Measurements from ENCODE around the gene IGF2BP1.

IGF2BP1 gene

DNA sequence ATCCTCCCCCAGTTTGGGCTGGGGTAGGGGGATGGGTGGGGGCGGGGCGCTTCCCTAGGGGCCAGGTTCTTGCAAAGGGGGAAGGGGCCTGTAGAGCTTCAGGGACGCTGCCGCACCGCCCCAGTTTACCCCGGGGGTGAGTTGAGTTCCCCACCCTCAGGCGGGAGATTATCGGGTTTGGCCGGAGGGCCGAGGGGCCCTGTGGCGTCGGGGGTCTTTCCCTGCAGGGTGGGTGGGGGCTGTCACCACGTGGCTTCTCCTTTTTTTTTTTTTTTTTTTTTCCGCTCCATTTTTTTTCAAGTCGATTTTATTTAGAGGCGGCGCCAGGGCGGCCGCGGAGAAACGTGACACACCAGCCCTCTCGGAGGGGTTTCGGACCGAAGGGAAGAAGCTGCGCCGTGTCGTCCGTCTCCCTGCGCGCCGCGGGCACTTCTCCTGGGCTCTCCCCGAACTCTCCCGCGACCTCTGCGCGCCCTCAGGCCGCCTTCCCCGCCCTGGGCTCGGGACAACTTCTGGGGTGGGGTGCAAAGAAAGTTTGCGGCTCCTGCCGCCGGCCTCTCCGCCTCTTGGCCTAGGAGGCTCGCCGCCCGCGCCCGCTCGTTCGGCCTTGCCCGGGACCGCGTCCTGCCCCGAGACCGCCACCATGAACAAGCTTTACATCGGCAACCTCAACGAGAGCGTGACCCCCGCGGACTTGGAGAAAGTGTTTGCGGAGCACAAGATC lies at the start of gene IGF2BP1:
IGF2BP1 (plus strand) TSS at position 283 of the 724 bp plus-strand sequence; CDS start at position 644, 361 bp downstream.
- no peak for DNase-seq

DNA sequence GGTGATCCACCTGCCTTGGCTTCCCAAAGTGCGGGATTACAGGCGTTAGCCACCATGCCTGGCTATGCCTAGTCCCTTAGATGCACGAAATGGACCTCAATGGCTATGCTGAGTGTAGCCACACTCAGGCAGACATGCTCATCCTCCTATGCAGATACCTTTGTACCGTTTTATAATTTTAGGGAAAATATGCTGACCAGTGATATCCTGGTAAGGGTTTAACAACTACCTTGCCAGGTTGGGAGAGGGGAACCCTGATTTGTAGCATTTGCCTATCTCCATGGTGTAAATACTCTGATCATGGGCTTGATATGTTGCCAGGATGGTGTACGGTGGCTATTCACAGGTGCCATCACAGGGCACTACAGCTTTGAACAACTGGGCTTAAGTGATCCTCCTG lies 45.6 kb upstream of the IGF2BP1 start:
- no peak for DNase-seq

DNA sequence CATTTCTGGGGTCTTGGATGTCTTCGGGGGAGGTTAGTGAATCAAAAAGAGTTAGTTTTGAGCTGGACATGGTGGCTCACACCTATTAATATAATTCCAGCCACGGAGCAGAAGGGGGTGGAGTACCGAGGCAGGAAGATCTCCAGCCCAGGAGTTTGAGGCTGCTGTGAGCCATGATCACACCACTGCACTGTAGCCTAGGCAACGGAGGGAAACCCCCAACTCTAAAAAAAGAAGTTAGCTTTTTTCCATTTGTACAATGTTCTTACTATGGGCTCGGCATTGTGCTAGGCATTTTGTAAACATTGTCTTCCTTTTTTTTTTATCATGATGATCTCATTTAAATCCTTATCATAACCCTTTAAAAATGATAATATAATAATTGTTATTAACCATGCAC lies 44.3 kb upstream of the IGF2BP1 start:
- no peak for DNase-seq

DNA sequence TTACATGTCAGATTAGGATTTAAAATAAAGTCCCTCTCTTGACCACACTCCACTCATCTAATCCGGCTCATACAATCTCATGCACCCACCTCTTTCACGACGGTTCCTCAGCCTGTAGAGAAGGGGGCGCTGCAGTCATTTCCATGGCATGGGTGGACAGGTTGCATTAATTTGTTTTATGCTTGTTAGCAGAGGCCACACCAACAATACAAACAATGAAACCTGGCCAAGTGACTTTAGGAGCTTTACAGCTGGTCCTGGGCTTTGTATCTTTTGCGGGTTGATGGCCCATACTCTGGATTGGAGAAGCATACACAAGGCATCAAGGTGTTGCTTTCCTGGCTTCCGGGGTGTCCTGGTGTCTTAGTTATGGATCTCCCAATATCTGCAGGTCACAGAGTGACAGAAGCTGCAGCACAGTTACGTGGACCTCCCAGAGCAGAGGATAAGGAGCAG lies 42.9 kb upstream of the IGF2BP1 start:
- DNase-seq = no peak

DNA sequence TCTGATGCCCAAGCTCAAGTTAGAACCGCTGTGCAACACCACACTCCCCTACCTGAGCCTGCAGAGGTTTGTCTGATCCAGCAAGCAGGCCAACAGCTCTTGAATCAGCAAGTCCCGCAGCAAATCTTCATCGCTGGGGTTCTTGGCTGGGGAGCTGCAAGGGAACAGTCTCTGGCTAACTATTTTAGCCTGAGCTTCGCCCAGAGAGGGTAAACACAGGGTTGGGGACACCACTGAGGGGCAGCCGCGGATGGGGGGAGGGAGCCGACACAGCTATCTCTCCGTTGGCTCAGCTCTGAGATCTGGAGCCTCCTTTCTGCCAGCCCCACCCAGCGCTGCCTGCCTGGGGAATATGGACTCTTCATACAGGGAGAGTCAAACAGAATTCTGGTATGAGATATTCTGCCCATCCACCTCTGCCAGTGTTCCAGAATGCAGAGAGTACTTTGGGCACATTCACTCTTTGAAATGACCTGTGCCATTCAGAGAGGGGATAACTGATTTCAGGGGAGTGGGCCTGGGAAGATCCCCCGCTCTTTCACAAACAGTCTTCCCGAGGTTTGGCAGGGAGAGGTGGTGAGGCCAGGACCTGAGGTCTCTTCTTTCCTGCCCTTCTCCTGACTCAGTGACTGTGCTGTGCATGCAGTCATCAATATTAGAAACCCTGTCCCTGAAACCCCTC lies 36.2 kb upstream of the IGF2BP1 start:
- DNase-seq = no peak

DNA sequence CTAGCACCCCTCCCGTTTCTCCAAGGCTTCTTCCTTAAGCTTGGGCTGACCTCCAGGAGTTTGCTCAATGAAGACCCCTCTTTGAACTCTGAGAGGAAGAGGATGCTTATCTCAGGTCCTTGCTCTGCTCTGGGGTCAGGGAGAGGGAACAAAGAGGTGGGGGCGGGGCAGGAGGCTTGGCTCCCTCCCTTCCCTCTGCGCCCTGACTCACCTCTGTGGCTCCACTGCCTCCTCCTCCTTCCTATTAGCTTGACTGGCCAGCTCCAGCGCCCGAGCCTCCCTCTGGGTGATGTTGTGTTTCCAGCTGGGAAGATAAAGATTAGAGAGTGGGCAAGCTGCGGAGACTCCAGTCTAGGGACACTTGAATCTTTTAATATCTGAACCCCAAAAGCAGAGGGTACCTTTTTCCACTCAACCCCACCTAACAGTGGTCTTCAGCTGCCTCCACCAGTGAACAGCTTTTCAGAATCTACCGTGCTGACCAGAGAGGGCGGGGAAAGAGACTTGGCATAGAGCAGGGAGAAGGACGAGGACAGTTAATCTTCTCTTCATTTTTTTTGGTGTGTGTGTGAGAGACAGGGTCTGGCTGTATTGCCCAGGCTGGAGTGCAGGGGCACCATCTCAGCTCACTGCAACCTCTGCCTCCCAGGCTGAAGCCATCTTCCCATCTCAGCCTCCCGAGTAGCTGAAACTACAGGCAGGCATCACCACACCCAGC lies 35.5 kb upstream of the IGF2BP1 start:
- no peak for DNase-seq

DNA sequence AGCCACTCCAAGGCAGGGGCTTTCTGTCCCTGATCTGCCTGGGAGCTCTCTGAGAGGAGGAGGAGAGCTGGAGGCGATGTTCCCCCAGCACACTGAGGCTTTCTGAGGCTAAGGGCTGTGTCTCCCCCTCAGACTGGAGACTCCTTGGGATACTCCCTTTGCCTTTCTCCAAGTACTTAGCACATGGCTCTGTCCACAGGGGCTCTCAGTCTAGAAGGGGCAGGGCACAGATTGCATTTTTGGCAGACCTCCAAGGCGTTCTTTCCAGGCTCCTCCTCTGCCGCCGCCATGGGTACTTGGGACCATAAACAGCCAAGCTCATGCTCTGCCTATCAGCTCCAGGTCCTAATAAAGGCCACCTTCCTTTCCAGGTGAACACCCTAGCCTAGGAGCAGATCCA lies 27.0 kb upstream of the IGF2BP1 start:
- DNase-seq = no peak

DNA sequence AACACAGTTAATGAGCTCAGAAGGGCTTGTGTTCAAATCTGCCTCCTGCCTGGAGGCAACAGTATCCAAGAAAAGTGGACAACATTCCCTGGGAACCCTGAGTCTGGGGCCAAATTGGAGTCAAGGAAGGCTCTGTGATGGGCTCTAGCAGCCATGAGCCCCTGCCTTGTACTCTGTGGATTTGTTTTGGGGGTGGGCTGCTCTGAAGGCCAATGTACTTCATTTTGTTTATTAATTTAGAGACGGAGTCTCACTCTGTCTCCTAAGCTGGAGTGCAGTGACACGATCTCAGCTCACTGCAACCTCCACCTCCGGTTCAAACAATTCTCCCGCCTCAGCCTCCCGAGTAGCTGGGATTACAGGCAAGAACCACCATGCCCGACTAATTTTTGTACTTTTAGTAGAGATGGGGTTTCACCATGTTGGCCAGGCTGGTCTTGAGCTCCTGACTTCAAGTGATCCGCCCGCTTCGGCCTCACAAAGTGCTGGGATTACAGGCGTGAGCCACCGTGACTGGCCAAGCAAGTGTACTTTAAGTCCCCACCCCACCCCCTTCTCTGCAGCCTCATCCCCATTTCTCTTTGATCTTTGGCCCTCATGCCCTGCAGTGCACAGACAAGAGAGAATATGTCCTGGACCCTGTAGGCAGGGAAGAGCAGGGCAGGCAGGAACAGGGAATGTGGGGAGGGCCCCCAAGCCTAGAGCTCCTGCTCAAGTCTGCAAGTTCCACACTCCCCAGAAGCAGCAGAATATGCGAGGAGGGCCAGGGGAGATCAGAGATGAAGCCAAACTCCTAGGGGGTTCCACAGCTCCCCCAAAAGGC lies 26.1 kb upstream of the IGF2BP1 start:
- DNase-seq = no peak

DNA sequence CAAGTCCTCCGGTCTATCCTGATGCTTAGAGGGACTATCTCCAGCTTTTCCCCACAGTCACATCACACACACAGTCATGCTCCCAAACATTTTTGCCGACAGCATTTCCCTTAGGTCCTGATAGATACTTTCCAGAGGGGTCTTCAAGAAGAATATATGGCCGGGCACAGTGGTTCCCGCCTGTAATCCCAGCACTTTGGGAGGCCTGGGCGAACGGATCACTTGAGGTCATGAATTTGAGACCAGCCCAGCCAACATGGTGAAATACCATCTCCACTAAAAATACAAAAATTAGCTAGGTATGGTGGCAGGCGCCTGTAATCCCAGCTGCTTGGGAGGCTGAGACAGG lies 24.5 kb upstream of the IGF2BP1 start:
- DNase-seq = no peak

DNA sequence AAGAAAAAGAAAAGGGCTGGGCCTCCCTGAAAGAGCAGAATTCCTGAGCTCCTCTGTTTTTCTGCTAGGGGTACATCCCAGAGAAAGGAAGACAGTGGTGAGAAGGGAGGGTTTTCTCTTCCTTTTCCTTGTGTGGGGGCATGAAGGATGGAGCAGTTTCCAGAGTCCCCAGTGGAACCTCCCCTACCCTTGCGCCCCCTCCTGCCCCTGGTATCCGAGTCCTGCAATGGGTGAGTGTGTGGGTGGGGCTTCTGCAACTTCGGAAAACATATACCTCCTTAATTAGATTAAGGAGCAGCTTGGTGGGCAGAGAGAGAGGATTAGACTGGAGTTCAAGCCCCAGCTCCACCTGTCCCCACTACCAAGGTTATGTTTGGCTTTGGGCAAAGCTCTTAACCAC lies 23.4 kb upstream of the IGF2BP1 start:
- DNase-seq = no peak

DNA sequence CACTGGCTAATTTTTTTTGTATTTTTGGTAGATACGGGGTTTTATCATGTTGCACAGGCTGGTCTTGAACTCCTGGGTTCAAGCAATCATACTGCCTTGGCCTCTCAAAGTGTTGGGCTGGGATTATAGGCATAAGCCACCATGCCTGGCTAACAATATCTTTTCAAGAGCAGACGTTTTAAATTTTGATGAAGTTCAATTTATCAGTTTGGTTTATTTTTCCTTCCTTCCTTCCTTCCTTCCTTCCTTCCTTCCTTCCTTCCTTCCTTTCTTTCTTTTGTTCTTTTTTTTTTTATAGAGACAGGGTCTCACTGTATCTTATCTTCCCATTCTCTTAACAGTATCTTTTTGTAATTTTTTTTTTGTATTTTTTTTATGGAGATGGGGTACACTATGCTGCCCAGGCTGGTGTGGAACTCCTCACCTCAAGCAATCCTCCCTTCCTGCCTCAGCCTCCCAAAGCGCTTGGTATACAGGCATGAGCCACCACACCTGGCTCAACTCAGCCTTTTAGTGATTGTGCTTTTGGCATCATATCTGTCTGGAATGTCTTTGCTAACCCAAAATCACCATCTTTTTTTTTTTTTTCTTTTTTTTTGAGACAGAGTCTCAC lies 15.2 kb upstream of the IGF2BP1 start:
- DNase-seq = no peak

DNA sequence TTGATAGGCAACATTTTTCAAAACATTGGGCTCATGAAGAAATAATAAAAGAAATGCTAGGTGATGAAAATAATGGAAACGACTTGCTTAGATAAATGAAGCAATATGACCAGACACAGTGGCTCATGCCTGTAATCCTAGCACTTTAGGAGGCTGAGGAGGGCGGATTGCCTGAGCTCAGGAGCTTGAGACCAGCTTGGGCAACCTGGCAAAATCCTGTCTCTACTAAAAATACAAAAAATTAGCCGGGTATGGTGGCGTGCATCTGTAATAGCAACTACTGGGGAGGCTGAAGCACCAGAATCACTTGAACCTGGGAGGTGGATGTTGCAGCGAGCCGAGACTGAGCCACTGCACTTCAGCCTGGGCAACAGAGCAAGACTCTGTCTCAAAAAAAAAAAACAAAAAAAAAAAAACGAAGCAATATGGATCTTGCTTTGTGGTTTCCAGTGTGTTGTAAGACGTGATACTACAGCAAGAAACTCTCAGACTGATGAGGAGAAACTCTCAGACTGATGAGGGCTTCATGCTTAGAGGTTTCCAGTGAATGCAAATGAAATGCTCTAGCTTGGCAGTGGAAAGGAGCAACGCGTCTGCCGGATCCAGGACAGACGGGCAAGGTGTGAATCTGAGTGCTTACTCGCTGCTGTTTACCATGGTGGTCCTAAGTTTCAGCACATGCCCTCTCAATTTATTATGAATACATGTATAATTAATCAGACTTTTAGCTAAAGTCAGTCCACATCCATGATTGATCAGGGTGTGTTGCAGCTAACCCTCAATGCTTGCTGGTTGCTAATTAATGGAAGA lies 11.5 kb upstream of the IGF2BP1 start:
- no peak for DNase-seq

DNA sequence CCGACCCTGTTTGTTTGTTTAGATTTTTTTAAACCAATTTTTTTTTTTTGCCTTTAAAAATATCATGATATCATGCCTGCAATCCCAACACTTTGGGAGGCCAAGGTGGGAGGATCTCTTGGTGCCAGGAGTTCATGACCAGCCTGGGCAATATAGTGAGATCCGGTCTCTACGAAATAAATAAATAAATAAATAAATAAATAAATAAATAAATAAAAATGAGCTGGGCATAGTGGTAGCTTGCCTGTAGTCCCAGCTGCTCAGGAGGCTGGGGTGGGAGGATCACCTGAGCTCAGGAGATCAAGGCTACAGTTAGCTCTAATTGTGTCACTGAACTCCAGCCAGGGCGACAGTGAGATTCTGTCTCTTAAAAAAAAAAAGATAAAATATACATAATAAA lies 8.1 kb upstream of the IGF2BP1 start:
- DNase-seq = no peak

DNA sequence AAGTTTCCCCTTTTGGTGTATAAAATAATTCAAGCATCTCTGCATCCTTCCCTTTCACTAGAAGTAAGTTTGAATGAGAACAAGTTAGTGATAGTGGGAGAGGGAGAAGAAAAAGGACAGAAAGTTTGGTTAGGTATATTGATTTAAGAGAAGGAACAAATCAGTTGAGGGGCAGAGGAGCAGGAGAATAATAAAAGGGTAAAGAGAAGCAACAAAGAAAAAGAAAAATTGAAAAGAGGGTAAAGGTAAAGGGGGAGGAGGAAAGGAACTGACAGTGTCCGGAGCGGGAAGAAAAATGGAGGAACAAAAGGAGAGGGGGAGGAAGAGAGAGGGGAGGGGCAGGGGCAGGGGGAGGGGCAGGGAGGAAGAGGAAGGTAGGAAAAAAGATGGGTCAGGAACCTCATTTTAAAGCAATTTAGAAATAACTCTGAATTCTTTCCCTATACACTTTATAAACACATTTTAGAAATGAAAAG lies 6.3 kb upstream of the IGF2BP1 start:
- no peak for DNase-seq

DNA sequence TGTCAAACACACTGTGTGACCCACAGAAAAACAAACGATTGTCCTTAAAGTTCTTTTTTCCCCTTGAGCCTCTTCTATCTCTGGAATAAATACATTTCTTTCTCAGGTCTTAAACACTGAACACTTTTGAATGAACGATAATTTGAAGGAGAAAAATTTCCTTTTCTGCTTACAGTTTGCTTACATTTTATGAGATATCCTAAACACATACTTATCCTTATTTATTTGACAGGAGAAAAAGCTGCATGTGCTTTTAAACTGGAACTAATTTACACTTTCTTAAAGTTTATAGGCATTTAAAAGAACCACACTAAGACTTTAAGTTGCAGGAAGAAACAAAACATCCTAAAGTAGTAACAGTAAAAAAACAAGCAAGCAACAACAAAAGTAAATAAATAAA lies 4.7 kb upstream of the IGF2BP1 start:
- no peak for DNase-seq

DNA sequence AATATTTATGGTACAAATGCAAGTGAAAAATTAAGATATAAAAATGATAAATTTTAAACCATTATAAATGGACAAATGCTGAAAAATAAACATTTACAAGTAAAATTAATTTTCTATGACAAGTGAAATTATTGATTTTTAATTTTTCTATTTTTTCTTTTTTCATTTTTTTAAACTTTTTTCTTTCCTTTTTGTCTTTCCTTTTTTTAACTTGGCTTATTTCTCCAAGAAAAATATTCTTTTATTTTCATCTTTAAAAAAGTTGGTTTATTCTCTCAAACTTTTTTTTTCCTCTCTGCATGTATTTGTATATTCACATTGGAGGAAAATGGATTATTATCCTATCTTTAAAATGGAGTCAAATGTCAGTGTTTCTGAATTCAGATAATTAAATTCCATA lies 3.9 kb upstream of the IGF2BP1 start:
- no peak for DNase-seq

DNA sequence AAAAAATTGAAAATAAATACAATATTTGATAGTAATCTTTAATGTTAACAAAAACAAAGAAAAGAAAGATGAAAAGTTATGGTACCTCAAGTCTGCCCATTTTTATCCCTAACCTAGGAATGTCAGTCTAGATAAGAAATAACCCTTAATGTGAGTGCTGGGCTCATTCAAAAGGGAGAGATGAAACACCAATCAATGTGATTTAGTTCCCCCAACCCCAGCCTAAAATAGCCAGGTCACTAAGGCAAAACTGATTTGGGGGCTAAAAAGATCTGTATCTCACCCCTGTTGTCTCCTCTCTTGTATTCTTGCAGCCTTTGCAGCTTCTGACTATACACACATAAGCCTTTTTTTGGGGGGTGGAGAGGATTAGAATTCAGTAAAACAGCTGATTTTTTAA lies 3.2 kb upstream of the IGF2BP1 start:
- DNase-seq = no peak

DNA sequence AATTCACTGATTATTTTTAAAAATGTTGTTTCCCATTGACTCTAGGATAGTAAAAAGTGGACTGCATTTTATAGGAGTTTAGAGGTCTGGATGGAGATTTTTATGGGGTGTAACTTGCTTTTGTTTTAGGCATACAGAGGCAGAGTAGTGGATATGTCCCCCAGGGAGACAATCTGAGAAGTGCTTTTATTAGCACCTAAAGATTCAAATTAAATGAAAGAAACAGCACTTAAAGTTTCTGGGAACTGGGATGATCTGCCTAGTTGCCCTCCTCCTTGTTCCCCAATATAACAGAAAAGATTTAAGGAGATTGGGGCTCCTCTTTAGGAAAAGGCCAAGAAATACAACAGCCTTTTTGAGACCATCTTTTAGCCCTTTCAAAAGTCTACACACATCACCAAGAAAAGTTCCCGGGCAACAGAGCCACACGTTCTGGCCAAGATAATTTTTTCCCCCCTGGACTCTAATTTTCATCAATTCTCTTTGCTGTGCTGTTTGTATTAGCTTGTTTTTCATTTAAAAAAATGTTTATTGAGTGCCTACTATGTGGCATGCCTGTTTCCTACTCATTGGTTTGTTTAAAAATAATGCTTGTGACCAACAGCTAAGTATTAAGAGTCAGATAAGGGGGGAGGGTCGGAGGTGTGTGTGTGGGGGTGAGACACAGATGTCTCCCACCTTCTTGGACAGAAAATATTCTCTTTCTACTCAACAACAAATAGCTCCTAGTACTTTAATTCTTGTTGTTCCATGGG lies 2.5 kb upstream of the IGF2BP1 start:
- DNase-seq = no peak

DNA sequence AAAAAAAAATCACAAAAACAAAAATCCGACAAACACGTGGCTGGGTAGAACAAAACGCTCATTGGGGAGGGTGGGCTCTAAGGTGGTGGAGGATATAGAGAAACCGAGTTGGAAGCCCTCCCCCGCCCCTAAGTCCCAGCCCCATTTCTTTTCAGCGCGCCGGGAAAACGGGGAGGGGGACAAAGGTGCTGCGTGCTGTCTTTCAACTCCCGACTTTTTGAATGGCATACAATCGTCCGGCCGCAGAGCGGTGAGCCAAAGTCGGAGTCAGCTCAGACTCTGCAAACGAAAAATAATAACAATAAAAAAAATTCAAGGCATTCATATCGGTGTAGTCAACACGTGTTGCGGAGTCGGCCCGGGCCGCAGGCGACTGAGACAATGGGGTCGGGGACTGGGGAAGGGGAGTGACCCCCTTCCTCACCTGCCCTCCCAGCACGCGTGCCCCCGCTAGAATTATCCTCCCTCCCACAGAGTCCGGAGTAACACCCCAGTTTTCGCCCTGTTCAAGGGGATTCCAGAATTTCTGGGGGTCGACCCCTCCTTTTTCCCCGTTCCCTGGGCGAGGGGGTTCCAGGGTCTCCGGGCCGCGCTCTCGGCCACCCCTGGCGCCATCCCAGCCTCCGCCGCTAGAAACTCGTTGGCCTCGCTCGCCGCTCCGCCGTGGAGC lies 1.7 kb upstream of the IGF2BP1 start:
- DNase-seq = no peak

DNA sequence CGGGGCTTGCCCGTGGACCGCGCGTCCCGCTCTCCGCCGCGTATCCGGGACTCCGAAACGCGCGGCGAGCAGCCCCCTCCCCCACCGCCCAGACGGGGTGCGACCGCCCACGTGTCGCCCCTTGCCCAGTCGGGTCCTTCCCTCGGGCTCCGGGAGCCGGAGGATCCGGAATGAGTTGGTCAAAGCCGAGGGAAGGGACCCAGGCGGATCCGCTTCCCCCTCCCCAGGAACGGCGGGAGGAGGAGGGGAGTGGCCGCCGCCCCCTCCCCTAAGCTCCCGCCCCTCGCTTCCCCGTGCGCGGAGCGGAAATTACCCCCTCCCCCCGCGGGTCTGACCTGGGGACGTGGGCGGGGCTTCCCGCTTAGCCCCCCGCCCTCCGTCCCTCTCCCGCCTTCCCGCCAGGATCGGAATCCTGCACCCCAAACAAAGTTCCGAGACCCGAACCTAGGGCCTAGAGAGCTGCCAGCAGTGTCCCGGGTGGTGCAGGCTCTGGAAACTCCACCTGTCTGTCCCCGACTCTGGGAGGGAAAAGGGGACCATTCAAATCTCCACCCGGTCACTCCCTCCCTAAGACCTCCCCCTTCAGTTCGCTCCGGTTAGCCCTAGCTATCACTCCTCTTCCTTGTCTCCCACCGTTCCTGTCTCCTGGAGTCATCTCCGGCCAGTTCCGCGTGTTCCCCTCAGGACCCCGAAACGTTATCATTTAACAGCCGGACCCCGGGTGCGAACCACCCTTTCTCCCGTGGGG lies 1.0 kb upstream of the IGF2BP1 start:
- DNase-seq = no peak

Measured in CD4-positive, alpha-beta T cell treated with Interleukin-15 for 1 hour (primary cell).